Neutrophil (primary cell): ENCODE results near the gene SND1.

Experiments used
- H3K27ac ChIP-seq: fragments of 200-600 bp; sonication (generic); 2 replicates; pipeline ENCODE4 v1.5.1; 2016; ENCODE audit warnings: mild to moderate bottlenecking, moderate library complexity
- H3K27me3 ChIP-seq: fragments of 200-600 bp; sonication (generic); 2 replicates; pipeline ENCODE4 v1.6.0; 2016; ENCODE audit warnings: mild to moderate bottlenecking
- H3K36me3 ChIP-seq: fragments of 200-600 bp; sonication (generic); 2 replicates; pipeline ENCODE4 v1.5.1; 2017
- H3K4me1 ChIP-seq, 2 experiments: fragments of 200-600 bp in 1 of 2; sonication (generic) in 1 of 2; 1 replicate in 1 of 2; 2 replicates in 1 of 2; pipeline versions ENCODE4 v1.5.1 to v1.6.1; 2013 to 2016; ENCODE audit warnings: low read depth in 1 of 2, low read length in 1 of 2, mild to moderate bottlenecking in 1 of 2, moderate library complexity in 1 of 2; ENCODE audit not compliant: control insufficient read depth in 1 of 2, insufficient read depth in 1 of 2
- H3K4me3 ChIP-seq, 2 experiments: fragments of 200-600 bp in 1 of 2; sonication (generic) in 1 of 2; 1 replicate in 1 of 2; 2 replicates in 1 of 2; pipeline ENCODE4 v1.5.1; 2013 to 2016; ENCODE audit warnings: low read depth in 1 of 2, low read length in 1 of 2, mild to moderate bottlenecking in 1 of 2, moderate library complexity in 1 of 2
- H3K9me3 ChIP-seq: fragments of 200-600 bp; sonication (generic); 2 replicates; pipeline ENCODE4 v1.5.1; 2016
- TF ChIP-seq, protein P1 (sequence below): fragments of 200-600 bp; sonication (generic); IDR thresholded peaks from 2 replicates; pipeline ENCODE4 v1.5.1; 2016; ENCODE audit warnings: antibody characterized with exemption

Gene SND1

DNA sequence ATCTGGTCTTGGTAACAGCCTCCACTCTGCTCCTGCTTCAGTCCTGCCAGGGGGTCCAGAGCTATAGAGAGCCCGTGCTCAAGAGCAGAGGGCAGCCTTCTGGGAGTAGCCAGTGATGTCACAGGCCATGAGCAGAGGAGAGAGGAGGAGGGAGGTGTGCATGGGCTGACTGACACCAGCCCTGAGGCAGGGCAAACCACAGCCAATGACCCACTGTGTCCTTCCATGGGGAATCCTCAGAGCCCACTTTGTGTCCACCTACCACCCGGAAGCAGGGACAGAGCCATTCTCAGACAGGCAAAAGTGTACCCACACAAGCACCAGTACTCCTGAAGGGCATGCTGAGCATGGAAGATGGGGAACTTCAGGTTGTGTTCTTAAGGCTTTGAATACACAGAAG is 34.0 kb upstream of the SND1 start, which contains the start of gene PAX4:
TSS of gene PAX4 (minus strand) at position 101 of the 400 bp plus-strand sequence. CDS start 2,214 bp downstream, outside the sequence.
- Histone ChIP-seq H3K27me3 (peaks cover 98% of the 10 kb centered on the region), H3K4me3 (no peak within 1 kb of the TSS), H3K4me1 (no peaks in the 10 kb centered on the region), H3K9me3 (no peaks in the 10 kb centered on the region), H3K36me3 (no peaks in the 10 kb centered on the region), H3K27ac (no peak within 1 kb of the TSS)
- TF ChIP-seq, protein P1, sequence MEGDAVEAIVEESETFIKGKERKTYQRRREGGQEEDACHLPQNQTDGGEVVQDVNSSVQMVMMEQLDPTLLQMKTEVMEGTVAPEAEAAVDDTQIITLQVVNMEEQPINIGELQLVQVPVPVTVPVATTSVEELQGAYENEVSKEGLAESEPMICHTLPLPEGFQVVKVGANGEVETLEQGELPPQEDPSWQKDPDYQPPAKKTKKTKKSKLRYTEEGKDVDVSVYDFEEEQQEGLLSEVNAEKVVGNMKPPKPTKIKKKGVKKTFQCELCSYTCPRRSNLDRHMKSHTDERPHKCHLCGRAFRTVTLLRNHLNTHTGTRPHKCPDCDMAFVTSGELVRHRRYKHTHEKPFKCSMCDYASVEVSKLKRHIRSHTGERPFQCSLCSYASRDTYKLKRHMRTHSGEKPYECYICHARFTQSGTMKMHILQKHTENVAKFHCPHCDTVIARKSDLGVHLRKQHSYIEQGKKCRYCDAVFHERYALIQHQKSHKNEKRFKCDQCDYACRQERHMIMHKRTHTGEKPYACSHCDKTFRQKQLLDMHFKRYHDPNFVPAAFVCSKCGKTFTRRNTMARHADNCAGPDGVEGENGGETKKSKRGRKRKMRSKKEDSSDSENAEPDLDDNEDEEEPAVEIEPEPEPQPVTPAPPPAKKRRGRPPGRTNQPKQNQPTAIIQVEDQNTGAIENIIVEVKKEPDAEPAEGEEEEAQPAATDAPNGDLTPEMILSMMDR = no peak

DNA sequence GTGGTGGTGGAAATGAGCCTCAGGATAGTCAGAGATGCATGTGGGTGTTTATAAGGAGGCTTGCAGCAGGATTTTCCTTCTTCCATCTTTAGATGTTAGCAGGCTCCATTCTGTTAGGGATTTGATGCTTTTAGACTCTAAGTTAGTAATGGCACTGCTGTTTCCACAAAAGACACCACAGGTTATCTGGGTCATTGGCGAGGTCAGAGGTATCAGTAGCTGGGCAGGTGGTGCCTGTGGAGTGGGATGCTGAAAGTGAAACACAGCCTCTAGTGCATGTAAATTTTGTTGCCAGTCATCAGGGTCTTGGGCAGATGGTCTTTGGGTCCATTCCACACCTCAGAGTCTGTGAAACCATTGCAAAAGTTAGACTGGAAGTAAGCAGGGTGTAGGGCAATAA is 33.2 kb upstream of the SND1 start:
- Histone ChIP-seq H3K4me3 (no peak overlapping the region), H3K9me3 (no peaks in the 10 kb centered on the region), H3K27ac (no peak overlapping the region), H3K27me3 (peaks cover 100% of the 10 kb centered on the region), H3K4me1 (no peaks in the 10 kb centered on the region), H3K36me3 (no peaks in the 10 kb centered on the region)
- TF ChIP-seq, protein P1 = no peak

DNA sequence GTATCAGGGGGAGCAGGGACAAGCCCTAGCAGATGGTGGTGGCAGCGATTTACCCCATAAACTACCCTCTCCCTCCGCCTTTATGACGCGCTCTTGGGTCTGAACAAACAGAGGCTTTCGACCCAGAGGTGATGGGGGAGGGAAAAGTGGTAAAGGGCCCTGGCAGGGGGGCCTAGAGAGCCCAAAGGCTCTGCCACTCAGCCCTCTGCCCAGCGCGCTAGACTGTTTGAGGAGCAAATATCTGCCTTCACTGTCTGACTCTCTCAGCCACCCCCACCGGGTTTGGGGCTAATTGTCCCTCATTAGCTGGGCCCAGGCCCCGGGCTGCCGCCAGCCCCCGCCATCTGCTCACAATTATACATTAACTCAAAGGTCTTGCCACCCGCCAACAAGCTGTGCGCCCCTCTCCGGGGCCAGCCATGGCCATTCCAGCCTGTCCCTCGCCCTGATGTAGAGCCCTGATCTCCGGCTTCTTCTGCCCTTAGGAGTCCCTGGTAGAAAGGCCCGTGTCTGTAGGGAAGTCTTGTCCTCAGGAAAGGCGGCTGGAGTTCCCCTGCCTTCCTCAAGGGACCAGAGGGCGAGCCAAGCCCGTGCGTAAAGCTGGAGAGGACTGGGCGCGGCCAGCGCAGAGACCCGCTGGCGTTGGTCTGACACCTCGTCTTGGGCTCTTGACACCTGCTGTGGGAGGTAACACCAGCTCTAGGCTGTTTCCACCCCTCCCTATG is 32.2 kb upstream of the SND1 start:
- H3K27me3 ChIP-seq = peaks cover 98% of the 10 kb centered on the region
- H3K27ac ChIP-seq = no peak overlapping the region
- no peak overlapping the region for H3K4me3 ChIP-seq
- no peaks in the 10 kb centered on the region for H3K9me3 ChIP-seq
- H3K36me3 ChIP-seq = no peaks in the 10 kb centered on the region
- TF ChIP-seq, protein P1 = no peak
- H3K4me1 ChIP-seq = no peaks in the 10 kb centered on the region

DNA sequence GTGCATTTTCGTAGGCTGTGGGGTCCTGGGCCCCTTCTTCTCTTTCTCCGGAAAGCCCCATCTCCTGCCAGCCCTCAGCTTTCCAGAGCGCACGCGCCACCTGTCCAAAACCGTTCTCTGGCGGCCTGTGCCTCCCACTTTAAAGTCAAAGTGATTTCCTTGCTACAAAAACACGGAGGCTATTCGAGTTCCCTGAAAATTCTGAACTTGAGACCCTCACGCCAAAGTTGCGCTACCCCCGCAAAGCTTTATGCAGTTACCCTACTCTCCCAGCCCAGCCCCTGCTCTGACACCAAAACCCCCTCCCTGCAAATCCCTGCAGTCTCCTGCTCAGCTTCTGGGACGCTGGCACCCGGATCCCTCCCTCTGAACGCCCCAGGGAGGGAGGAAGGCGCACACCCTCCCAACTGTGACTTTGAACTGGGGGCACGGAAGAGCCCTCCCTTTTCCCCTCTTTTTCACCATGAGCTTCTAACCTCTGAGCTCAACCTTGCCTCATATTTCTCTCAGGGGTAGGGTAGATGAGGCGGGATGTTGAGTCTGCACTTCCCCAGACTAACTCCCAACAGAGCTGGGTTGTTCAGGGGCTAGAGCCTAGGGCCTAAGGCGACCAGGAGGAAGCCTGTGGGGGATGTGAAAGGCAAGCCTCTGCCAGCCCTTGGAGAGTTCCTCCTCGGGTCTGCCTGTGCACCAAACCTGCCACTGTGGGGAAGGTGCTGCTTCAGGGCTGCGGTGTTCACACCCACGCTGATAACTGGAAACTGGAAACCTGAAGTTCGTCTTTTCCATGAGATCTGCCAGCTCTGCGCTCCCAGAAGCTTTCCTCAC is 31.4 kb upstream of the SND1 start:
- no peak overlapping the region for H3K27ac ChIP-seq
- TF ChIP-seq, protein P1 = no peak
- H3K36me3 ChIP-seq = no peaks in the 10 kb centered on the region
- H3K9me3 ChIP-seq = no peaks in the 10 kb centered on the region
- peaks cover 97% of the 10 kb centered on the region for H3K27me3 ChIP-seq
- H3K4me3 ChIP-seq = no peak overlapping the region
- no peaks in the 10 kb centered on the region for H3K4me1 ChIP-seq

DNA sequence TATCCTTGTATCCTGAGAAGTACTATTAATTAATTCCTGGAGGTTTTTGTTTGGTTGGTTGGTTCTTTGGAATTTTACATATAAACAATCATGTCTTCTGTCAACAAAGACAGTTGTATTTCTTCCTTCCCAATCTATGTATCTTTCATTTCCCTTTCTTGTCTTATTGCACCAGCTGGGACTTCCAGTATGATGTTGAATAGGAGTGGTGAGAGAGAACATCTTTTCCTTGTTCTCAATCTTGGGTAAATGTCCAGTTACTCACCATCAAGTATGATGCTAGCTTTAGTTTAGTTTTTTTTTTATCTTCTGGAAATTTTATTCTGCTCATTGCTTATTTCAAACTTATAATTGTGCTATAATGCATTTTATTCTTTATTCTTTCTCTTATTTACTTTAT is 26.7 kb upstream of the SND1 start:
- H3K27me3 ChIP-seq = peaks cover 49% of the 10 kb centered on the region

More for the DNA sequence above, 26.7 kb upstream of the SND1 start:
- H3K27ac ChIP-seq = no peak overlapping the region
- TF ChIP-seq, protein P1 = no peak
- H3K4me3 ChIP-seq = no peak overlapping the region
- H3K4me1 ChIP-seq = no peaks in the 10 kb centered on the region
- no peaks in the 10 kb centered on the region for H3K36me3 ChIP-seq
- no peaks in the 10 kb centered on the region for H3K9me3 ChIP-seq
